Measurements from ENCODE around the gene ADH1B. TPM values are rescaled to one million over a fixed set of nuclear protein-coding genes. Genes with fewer than 3 reads are reported as not detected.
"Not testable (repeated sequence)": the region's sequence is repeated elsewhere in the genome, so short reads cannot be mapped to it uniquely, and the experiment has no call there.

The ADH1B gene
- total RNA-seq, 4 donors from 2014 or later: 1,681 to 8,339 (median 3,297) TPM

- no peak for ATAC-seq (ENCODE audit: low FRiP score)
Observed at GRCh38 chr4:99357948-99358347, 36.7 kb upstream of the ADH1B start.

GRCh38 chr4:99356992-99357391, 35.8 kb upstream of the ADH1B start:
- no peak for TF ChIP-seq CTCF (IDR thresholded peaks at IDR 0.05)
- ATAC-seq (ENCODE audit: low FRiP score) (no peak), DNase-seq (ENCODE audit: low spot score) (no peak)

More at GRCh38 chr4:99357948-99358347, 36.7 kb upstream of the ADH1B start:
- TF ChIP-seq CTCF (IDR thresholded peaks at IDR 0.05): no peak
- DNase-seq (ENCODE audit: low spot score): no peak

GRCh38 chr4:99356149-99356548, 34.9 kb upstream of the ADH1B start:
- ATAC-seq (ENCODE audit: low FRiP score): not testable (repeated sequence)

GRCh38 chr4:99352602-99353537, 31.7 kb upstream of the ADH1B start, which contains the start of gene ADH1C:
ADH1C (minus strand) TSS chr4:99352746; CDS start chr4:99352675, 71 bp downstream.
- no peak for ATAC-seq (ENCODE audit: low FRiP score)
- DNase-seq (ENCODE audit: low spot score): no peak
- no peak for TF ChIP-seq CTCF (IDR thresholded peaks at IDR 0.05)

More at GRCh38 chr4:99356149-99356548, 34.9 kb upstream of the ADH1B start:
- not testable (repeated sequence) for DNase-seq (ENCODE audit: low spot score)

GRCh38 chr4:99351487-99351886, 30.3 kb upstream of the ADH1B start:
- no peak for TF ChIP-seq CTCF (IDR thresholded peaks at IDR 0.05)
- no peak for DNase-seq (ENCODE audit: low spot score)
- ATAC-seq (ENCODE audit: low FRiP score): no peak

- TF ChIP-seq CTCF (IDR thresholded peaks at IDR 0.05): no peak
- DNase-seq (ENCODE audit: low spot score) (no peak), ATAC-seq (ENCODE audit: low FRiP score) (no peak)
Observed at GRCh38 chr4:99349338-99349737, 28.1 kb upstream of the ADH1B start.

- not testable (repeated sequence) for ATAC-seq (ENCODE audit: low FRiP score); DNase-seq (ENCODE audit: low spot score)
Observed at GRCh38 chr4:99342624-99343023, 21.4 kb upstream of the ADH1B start.

GRCh38 chr4:99341426-99341825, 20.2 kb upstream of the ADH1B start:
- no peak for TF ChIP-seq CTCF (IDR thresholded peaks at IDR 0.05)
- no peak for DNase-seq (ENCODE audit: low spot score)
- ATAC-seq (ENCODE audit: low FRiP score): no peak
